NCI-H2029 treated with DMSO at 0.1 percent for 48 hours (cell line): ENCODE results near the gene KAZALD1.

Experiments used
- DNase-seq: peaks from one replicate; lab custom pipeline; 2025; lab: John Stamatoyannopoulos, UW

KAZALD1 gene

DNA sequence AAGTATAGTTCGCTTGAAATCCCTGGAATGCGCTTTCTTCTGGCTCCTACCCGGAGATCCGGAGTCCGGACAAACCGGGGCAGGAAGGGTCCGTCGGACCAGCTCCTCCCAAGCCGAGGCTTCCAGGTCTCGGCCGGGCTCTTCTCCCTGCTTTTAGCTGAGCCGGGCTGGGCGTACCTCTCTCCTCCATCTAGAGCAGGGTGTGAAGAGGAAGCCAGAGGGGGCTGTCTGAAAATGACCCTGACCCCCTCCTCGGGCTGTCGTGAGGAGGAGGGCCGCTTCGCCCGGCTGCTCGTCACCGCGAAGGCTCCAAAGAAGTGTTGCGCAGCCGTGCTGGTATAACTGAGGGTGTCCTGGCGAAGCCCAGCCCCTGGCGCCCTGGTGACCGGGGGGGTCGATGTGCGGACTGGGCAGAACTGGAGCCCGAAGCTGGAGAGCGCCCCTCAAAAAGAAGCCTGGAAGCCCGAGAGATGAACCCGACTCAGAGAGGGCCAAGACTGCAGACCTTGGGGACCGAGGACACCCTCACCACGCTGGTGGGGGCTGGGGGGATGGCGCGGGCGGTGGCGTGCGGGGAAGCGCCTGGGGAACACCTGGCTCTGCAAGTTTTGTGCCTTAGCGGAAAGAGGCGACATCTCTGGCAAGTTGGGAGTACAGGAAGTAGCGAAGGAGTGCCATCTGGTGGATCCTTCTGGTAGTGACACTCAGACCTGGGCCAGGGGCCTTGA is 5.7 kb downstream of the KAZALD1 start:
- DNase-seq = peak; percentile 38

DNA sequence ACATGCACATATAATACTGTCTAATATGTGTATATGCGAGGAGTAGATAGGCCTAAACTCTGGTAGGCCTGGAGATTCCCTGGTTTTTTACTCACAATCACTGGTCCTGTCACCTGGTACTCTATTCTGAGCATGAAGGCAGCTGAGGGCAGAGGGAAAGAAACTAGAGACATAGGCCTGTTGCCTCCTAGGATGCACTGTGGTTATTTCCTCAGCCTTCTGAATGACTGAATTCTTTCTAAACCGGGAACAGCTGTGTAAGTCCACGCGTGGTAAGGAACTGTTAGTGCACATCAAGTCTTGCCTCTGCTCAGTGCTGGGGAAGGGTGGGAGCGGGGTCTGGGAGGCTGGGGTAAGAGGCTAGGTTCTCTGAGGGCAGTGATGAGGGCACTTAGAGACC is 7.7 kb downstream of the KAZALD1 start:
- DNase-seq = no peak

- no peak for DNase-seq
Observed at GRCh38 chr10:101070098-101070497, 8.3 kb downstream of the KAZALD1 start.

- DNase-seq = no peak
Observed at GRCh38 chr10:101071267-101071884, 9.6 kb downstream of the KAZALD1 start.

DNA sequence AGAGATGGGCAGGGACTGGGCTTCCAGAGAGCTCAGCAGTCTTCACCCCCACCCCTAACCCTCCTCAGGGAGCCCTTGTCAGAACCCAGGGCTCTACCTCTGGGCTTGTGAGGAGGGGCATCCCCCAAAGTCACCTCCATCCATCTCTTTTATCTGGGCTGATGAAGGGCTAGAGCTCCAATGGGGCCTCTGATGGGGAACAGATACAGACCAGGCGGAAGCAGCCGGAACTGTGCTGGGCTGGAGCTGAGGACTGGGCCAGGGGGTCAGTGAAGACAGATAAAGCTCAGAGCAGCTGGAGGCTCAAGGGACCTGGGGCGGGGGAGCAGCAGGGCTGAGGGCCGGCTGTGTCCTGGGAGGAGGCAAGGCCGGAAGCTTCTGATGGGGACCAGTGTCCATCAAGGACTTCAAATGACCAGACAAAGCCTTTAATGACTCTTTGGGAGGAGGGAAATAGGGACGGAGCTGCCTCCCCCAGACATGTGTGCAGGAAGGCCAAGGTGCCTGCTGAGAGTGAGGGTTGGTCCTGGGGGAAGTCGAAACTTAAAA is 10.2 kb downstream of the KAZALD1 start:
- no peak for DNase-seq

GRCh38 chr10:101072923-101073322 is 11.1 kb downstream of the KAZALD1 start:
- no peak for DNase-seq

GRCh38 chr10:101073631-101074030 is 11.8 kb downstream of the KAZALD1 start:
- DNase-seq = no peak

DNA sequence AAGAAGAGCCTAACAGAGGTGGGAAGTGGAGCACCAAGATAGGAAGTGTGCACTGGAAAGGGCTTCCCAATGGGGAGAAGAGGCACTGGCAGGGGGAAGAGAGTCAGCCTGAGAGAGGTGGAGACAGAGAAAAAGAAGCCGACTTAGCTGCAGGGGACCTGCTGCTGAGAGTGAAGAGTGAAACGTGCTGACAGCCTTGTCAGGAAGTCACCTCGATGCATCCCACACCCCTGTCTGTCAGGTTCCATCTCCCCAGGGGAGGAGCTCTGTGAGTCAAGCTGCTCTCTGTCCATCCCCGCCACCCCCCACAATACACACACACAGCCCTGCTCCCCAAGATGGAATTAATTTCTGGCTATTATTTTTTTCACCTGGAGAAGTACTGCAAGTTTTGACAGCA is 14.0 kb downstream of the KAZALD1 start:
- no peak for DNase-seq

GRCh38 chr10:101076630-101077029 is 14.8 kb downstream of the KAZALD1 start:
- no peak for DNase-seq

DNA sequence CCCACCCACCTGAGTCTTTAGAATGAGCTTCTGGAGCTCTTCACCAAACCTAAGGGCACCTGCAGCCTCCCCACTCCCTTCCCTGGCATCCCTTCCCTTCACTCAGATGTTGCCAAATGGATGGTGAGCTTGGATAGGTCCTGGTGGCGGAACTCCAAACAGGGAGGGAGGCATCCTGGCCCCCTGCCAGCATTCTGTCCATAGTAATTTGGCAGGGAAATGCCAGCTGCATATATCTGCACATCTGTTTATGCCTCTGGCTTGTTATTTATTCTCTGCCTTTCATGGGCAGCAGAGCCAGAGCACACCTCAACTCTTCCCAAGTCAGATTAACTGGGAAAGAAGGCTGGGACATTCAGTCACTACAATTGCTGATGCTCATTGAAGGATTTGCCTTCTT is 18.1 kb downstream of the KAZALD1 start:
- DNase-seq = no peak

GRCh38 chr10:101080933-101081931 is 19.4 kb downstream of the KAZALD1 start:
- no peak for DNase-seq

DNA sequence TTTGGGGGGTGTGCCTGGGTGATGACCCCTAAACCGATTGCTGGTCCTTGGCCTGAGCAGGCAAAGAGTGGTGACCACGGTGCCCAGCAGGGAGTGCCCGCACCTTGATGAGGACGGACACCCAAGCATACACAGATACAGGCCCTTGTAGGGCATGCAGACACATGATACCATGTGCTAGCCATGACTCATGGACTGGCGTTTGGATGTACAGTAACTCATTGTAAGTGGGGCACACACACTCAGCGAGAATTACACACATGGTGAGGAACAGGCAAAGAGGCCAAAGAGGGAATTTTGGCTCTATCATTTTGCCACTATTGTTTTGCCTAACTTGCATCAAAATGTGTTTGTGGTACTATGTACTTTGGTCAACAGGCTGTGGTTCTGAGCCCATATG is 24.1 kb downstream of the KAZALD1 start:
- DNase-seq = no peak

DNA sequence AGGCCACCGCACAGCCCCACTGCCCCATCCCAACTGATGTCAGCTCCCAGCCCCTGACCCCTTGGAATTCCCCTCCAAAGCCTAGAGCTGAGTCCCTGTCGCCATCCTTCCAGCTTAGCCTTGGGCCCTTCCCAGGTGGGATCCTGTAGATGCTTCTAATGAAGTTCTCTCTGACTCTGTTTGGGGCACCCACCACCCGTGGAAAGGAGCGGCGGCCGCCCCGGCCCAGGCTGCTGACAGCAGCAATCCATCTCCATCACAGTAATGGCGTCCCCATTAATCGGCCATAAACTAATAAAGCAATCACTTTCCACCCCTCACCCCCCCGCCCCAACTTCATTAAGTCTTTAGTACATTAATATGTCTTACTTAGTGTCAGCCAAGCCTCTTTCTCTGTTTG is 25.6 kb downstream of the KAZALD1 start:
- DNase-seq = no peak

- DNase-seq = no peak
Observed at GRCh38 chr10:101087965-101088364, 26.2 kb downstream of the KAZALD1 start.

DNA sequence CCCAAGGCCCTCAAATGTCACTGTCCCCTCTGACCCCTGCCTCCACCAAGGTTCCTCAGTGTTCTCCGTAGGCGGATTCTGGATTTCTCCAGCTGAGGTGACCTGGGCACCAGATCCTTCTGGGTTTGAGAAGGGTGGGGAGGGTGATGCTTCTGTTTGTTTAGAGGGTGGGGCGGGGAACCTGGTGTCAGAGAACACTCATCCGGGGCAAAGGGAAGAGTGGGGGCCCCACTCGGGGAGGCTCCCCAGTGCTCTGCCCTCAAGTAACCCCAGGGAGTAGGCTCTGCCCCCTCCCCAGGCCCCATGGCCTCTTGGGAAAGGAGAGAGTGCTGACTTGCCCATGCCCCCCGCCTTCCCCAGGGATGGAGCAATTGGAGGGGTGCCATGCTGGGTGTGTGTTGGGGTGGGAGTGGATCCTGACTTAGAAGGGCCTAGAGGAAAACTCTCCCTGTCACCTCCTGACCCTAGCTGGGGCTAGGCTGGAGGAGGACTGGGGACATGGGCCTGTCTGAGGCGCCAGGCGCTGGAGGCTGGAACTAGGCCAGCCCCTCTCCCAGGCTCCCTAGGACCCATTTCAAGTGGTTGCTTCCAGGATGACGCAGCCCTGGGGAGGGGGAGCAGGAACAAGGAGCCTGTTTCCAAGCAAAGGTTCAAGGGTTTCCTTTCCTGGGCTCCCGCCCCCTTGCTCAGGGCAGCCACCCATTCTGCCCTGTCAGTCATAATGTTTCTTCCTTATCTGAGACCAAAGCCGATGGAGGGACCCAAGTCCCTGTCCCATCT is 27.9 kb downstream of the KAZALD1 start:
- DNase-seq = no peak

GRCh38 chr10:101090597-101090996 is 28.8 kb downstream of the KAZALD1 start:
- DNase-seq = no peak

GRCh38 chr10:101091546-101092290 is 29.9 kb downstream of the KAZALD1 start:
- DNase-seq = peak; percentile 7

GRCh38 chr10:101092881-101093354 is 31.1 kb downstream of the KAZALD1 start:
- no peak for DNase-seq

DNA sequence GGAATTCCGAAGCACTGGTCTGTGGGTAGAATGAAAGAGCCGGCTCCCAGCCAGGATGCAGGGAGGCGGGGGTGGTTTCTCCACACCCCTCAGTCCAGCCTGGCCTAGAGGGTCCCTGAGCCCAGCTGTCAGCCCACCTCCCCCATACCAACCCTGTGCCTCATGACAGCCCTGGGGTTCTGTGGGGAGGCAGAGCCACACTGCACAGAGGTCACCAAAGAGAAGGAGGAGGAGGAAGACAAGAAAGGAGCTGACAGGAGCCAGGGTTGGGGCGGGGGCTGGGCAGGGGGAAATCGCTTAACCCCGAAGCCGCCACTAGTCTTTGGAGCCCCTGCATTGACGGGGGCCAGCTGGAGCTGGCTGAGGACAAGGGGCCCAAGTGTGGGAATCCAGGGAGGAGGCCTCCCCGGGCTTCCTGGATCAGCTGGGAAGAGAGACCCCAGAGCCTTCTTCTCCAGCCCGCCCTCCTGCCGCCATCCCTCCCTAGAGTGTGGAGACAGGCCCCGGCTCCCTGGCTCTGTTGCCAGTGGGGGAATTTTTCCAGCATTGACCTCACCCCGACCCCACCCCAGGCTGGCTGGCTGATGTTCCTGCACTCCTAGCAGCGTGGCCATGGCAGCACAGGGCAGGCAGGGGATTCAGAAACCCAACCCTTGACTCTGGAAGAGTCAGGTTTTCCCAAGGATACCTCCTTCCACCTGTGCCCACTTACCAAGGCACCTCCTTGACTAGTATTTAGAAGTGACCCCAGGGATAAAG is 32.5 kb downstream of the KAZALD1 start:
- DNase-seq = no peak

- no peak for DNase-seq
Observed at GRCh38 chr10:101095004-101095403, 33.2 kb downstream of the KAZALD1 start.
